Left lung (tissue), 10 donors: ENCODE measurements around the gene BCKDHB. TPM values are rescaled to one million over a fixed set of nuclear protein-coding genes. Genes with fewer than 3 reads are reported as not detected.

Source experiments
- ATAC-seq: fragments of 200-7000 bp; cut with Tn5 transposase; one replicate; pipeline ENCODE4 v1.9.1; 2020; ENCODE audit warnings: moderate library complexity
- DNase-seq, 4 donors: peaks; one replicate each; pipeline ENCODE4 v3.0.0-alpha.2; 2013 to 2020
- H3K27ac ChIP-seq, 2 donors: fragments of 200-600 bp; sonication (generic) in 1 of 2; one replicate each; pipeline versions ENCODE4 v1.5.0 to v1.8.0; 2020 to 2021
- H3K27me3 ChIP-seq, 2 donors: fragments of 200-600 bp; sonication (generic) in 1 of 2; one replicate each; pipeline versions ENCODE4 v1.5.0 to v1.8.0; 2020 to 2021
- H3K36me3 ChIP-seq, 2 donors: fragments of 200-600 bp; sonication (generic) in 1 of 2; one replicate each; pipeline versions ENCODE4 v1.5.0 to v1.8.0; 2020 to 2021
- H3K4me1 ChIP-seq, 2 donors: fragments of 200-600 bp; one replicate each; pipeline ENCODE4 v1.8.0; 2021
- H3K4me3 ChIP-seq, 2 donors: fragments of 200-600 bp; sonication (generic) in 1 of 2; one replicate each; pipeline versions ENCODE4 v1.5.0 to v1.8.0; 2020 to 2021; ENCODE audit warnings: mild to moderate bottlenecking in 1 of 2
- H3K9me3 ChIP-seq, 2 donors: fragments of 200-600 bp; sonication (generic) in 1 of 2; one replicate each; pipeline versions ENCODE4 v1.5.0 to v1.8.0; 2020 to 2021
- intact Hi-C, 2 donors: fragments of 100-400 bp; cut with DNase I; formaldehyde crosslinking; loops; one replicate each; pipeline versions ENCODE4 v1.11.2 to v1.14.2; 2022
- polyA plus RNA-seq, 6 donors: library from polyadenylated mRNA; unstranded; fragments of 120-200 nt; gene quantifications; one replicate each; pipeline ENCODE4 v1.2.1, GENCODE V29; 2013; ENCODE audit not compliant: insufficient read length in 6 of 6
- total RNA-seq, 2 donors: library from RNA; stranded (reverse); fragmentation: NEBNext Ultra II Directional; extraction: Animal tissue kit (Norgen Biotek cat#: 25700); gene quantifications; one replicate each; pipeline ENCODE4 v1.2.1, GENCODE V29; 2021
- TF ChIP-seq, protein P1 (sequence below), 2 donors: fragments of 200-600 bp; sonication (generic) in 1 of 2; IDR thresholded peaks; one replicate each; pipeline versions ENCODE4 v1.5.0 to v1.8.0; 2021; ENCODE audit warnings: antibody characterized with exemption in 2 of 2
- donor health status: DM: no; HTN: yes; CAD: no.
- donor health status: DM: no; HTN: no; CAD: no.

Gene BCKDHB
- total and polyA plus RNA-seq, 8 donors, result 15.1 to 26.1 (median 22.0) TPM

GRCh38 chr6:80088637-80089036 lies 17.8 kb upstream of the BCKDHB start:
- no peak overlapping the region for H3K4me3 ChIP-seq
- no peaks in the 10 kb centered on the region for H3K27me3 ChIP-seq
- no peaks in the 10 kb centered on the region for H3K9me3 ChIP-seq
- intact Hi-C loops, result no loop called here
- no peaks in the 10 kb centered on the region for H3K36me3 ChIP-seq
- ATAC-seq (no peak), DNase-seq (no peak)
- TF ChIP-seq, protein P1, sequence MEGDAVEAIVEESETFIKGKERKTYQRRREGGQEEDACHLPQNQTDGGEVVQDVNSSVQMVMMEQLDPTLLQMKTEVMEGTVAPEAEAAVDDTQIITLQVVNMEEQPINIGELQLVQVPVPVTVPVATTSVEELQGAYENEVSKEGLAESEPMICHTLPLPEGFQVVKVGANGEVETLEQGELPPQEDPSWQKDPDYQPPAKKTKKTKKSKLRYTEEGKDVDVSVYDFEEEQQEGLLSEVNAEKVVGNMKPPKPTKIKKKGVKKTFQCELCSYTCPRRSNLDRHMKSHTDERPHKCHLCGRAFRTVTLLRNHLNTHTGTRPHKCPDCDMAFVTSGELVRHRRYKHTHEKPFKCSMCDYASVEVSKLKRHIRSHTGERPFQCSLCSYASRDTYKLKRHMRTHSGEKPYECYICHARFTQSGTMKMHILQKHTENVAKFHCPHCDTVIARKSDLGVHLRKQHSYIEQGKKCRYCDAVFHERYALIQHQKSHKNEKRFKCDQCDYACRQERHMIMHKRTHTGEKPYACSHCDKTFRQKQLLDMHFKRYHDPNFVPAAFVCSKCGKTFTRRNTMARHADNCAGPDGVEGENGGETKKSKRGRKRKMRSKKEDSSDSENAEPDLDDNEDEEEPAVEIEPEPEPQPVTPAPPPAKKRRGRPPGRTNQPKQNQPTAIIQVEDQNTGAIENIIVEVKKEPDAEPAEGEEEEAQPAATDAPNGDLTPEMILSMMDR (IDR thresholded peaks at IDR 0.05), result no peak
- no peaks in the 10 kb centered on the region for H3K4me1 ChIP-seq
- H3K27ac ChIP-seq, result no peak overlapping the region

DNA sequence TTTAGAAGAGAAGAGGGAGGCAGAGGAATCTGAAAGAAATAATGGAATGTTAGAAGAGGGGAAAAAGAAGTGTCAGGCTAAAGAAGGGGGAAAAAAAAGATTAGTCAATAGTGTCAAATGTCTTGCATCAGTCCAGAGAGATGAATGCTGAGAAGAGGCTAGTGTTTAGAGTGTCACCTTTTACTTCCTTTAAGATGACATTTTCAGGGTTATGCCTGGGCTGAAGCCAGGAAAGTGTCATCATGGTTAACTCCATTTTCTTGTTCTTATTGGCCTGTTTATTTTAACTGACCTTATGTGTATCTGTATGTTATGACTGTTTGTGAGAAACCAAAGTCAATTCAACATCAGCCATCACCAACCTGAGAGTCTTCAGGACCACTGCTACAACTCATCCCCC lies 15.0 kb upstream of the BCKDHB start:
- DNase-seq, result no peak
- no peak overlapping the region for H3K27ac ChIP-seq
- H3K36me3 ChIP-seq, result no peaks in the 10 kb centered on the region
- no peaks in the 10 kb centered on the region for H3K9me3 ChIP-seq
- no peaks in the 10 kb centered on the region for H3K4me1 ChIP-seq
- no peak overlapping the region for H3K4me3 ChIP-seq
- ATAC-seq, result no peak
- H3K27me3 ChIP-seq, result no peaks in the 10 kb centered on the region
- TF ChIP-seq, protein P1 (IDR thresholded peaks at IDR 0.05), result no peak
- intact Hi-C loops, result no loop called here

DNA sequence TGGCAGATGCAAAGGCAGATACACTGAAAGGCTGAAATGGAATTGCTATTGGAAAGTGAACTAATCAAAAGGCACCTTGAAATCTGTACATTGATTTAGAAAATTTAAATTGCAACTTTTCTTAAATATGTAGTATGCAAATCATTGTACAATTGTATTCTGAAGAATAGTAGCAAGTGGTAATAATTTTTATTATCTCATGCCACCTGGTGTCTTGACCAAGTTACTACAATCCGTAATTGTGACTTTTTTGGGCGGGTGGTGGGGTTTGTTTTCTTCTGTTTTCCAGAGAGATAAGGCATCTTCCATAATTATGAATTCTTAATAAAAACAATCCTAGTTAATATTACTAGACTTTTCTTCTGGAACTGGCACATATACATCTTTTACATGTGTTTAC lies 12.5 kb upstream of the BCKDHB start:
- Histone ChIP-seq H3K9me3 (no peaks in the 10 kb centered on the region), H3K36me3 (no peaks in the 10 kb centered on the region), H3K4me1 (no peaks in the 10 kb centered on the region), H3K27ac (no peak overlapping the region), H3K27me3 (no peaks in the 10 kb centered on the region), H3K4me3 (no peak overlapping the region)
- TF ChIP-seq, protein P1 (IDR thresholded peaks at IDR 0.05), result peak; percentile 47 to 49
- intact Hi-C loops, result no loop called here
- peak in 1 of 4 donors; percentile 5 for DNase-seq
- no peak for ATAC-seq

DNA sequence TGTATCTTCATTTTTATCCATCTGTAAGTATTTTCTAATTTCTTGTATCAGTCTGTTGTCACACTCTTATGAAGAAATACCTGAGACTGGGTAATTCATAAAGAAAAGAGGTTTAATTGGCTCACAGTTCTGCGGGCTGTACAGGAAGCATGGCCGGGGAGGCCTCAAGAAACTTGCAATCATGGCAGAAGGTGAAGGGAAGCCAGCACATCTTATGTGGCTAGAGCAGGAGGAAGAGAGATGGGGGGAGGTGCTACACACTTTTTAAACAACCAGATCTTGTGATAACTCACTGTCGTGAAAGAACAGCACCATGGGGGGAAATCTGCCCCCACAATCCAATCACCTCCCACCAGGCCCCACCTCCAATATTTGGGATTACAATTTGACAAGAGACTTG lies 10.9 kb upstream of the BCKDHB start:
- no peaks in the 10 kb centered on the region for H3K4me1 ChIP-seq
- no peak overlapping the region for H3K4me3 ChIP-seq
- TF ChIP-seq, protein P1 (IDR thresholded peaks at IDR 0.05), result no peak
- H3K27me3 ChIP-seq, result no peaks in the 10 kb centered on the region
- no peak overlapping the region for H3K27ac ChIP-seq
- intact Hi-C loops, result no loop called here
- DNase-seq, result no peak
- no peak for ATAC-seq
- H3K36me3 ChIP-seq, result no peaks in the 10 kb centered on the region
- no peaks in the 10 kb centered on the region for H3K9me3 ChIP-seq

GRCh38 chr6:80098392-80098791 lies 8.1 kb upstream of the BCKDHB start:
- H3K36me3 ChIP-seq, result no peaks in the 10 kb centered on the region
- no peak overlapping the region for H3K27ac ChIP-seq
- no peak for DNase-seq
- no peaks in the 10 kb centered on the region for H3K27me3 ChIP-seq
- no peak for ATAC-seq
- H3K4me3 ChIP-seq, result no peak overlapping the region
- TF ChIP-seq, protein P1 (IDR thresholded peaks at IDR 0.05), result no peak
- no peaks in the 10 kb centered on the region for H3K4me1 ChIP-seq
- intact Hi-C loops, result no loop called here
- no peaks in the 10 kb centered on the region for H3K9me3 ChIP-seq
